Mesendoderm (in vitro differentiated cells): Measurements from ENCODE around the gene HS3ST5.

Source experiments
- DNase-seq: peaks from one replicate; pipeline ENCODE4 v3.0.0; 2013
- H2AK5ac ChIP-seq: 2 replicates; pipeline ENCODE4 v1.6.1; 2013; ENCODE audit warnings: low read length, inconsistent platforms
- H2BK120ac ChIP-seq: 2 replicates; pipeline ENCODE4 v1.6.1; 2013; ENCODE audit warnings: low read depth, mild to moderate bottlenecking, low read length, moderate library complexity, mixed read lengths
- H2BK15ac ChIP-seq: replicated peaks from 2 replicates; pipeline ENCODE4 v1.6.1; 2013; ENCODE audit warnings: low read depth, mild to moderate bottlenecking, moderate library complexity
- H2BK5ac ChIP-seq: 2 replicates; pipeline ENCODE4 v1.6.1; 2013; ENCODE audit warnings: low read length, inconsistent platforms
- H3K18ac ChIP-seq: 2 replicates; pipeline ENCODE4 v1.6.1; 2013; ENCODE audit warnings: mild to moderate bottlenecking, low read length, mixed read lengths
- H3K23ac ChIP-seq: one replicate; pipeline ENCODE4 v1.6.1; 2013; ENCODE audit warnings: low read length
- H3K27ac ChIP-seq: 2 replicates; pipeline ENCODE4 v1.5.1; 2013; ENCODE audit warnings: low read depth, mild to moderate bottlenecking, inconsistent platforms, low read length, moderate library complexity
- H3K27me3 ChIP-seq: 2 replicates; pipeline ENCODE4 v1.6.1; 2013; ENCODE audit warnings: low read length, control low read depth, mild to moderate bottlenecking, inconsistent platforms; ENCODE audit not compliant: insufficient read depth, poor library complexity
- H3K36me3 ChIP-seq: 2 replicates; pipeline ENCODE4 v1.6.1; 2013; ENCODE audit warnings: low read length, inconsistent platforms; ENCODE audit not compliant: control insufficient read depth, insufficient read depth
- H3K4ac ChIP-seq: one replicate; pipeline ENCODE4 v1.6.1; 2013; ENCODE audit warnings: low read depth, mild to moderate bottlenecking, low read length, moderate library complexity
- H3K4me1 ChIP-seq: 2 replicates; pipeline ENCODE4 v1.6.1; 2013; ENCODE audit warnings: low read depth, low read length, inconsistent platforms; ENCODE audit not compliant: control insufficient read depth
- H3K4me2 ChIP-seq: 2 replicates; pipeline ENCODE4 v1.6.1; 2013; ENCODE audit warnings: low read length
- H3K4me3 ChIP-seq: 2 replicates; pipeline ENCODE4 v1.5.1; 2013; ENCODE audit warnings: mild to moderate bottlenecking, low read length
- H3K56ac ChIP-seq: one replicate; pipeline ENCODE4 v1.6.1; 2013; ENCODE audit warnings: low read length
- H3K79me1 ChIP-seq: 2 replicates; pipeline ENCODE4 v1.6.1; 2013; ENCODE audit warnings: low read length, inconsistent platforms
- H3K79me2 ChIP-seq: 2 replicates; pipeline ENCODE4 v1.6.1; 2013; ENCODE audit warnings: mild to moderate bottlenecking, low read length; ENCODE audit not compliant: control insufficient read depth, insufficient read depth
- H3K9ac ChIP-seq: 2 replicates; pipeline ENCODE4 v1.6.1; 2013; ENCODE audit warnings: low read length, inconsistent platforms
- H4K5ac ChIP-seq: one replicate; pipeline ENCODE4 v1.6.1; 2013; ENCODE audit warnings: low read length
- H4K8ac ChIP-seq: one replicate; pipeline ENCODE4 v1.6.1; 2013; ENCODE audit warnings: low read depth, mild to moderate bottlenecking, control low read depth, low read length, moderate library complexity
- WGBS: extraction: QIAGEN DNeasy Blood & Tissue Kit; methylation state at CpG from one replicate; pipeline ENCODE4 v1.1.7; 2013; ENCODE audit warnings: low lambda C conversion rate, missing lambda C conversion rate; ENCODE audit not compliant: insufficient coverage; ENCODE audit errors: extremely low coverage; 5-methylcytosine and 5-hydroxymethylcytosine counted together

Gene HS3ST5

DNA sequence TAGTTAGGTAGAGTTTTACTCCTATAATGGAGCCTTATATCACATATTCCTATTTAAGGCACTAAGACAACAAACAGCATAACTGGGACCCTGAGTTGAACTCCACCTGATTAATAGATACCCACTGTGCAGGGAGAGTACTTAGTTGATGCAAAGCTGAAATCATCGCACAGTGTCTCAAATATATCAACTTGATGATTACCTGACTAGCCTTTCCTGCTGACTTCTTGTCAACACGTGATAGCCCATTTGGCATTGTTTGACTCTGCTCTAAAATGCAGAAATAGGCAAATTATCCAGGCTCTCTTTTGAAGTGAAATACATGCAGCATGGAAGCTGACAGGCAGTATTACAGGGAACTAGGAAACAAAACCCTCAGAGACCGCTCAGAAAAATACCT, 217.2 kb downstream of the HS3ST5 start:
- no peaks in the 10 kb centered on the region for H3K79me1 ChIP-seq
- WGBS: no CpG with 5 or more reads among the region's 3 CpGs
- H3K9ac ChIP-seq: no peak overlapping the region
- H3K18ac ChIP-seq: peak overlapping the region; percentile 75
- no peak overlapping the region for H4K5ac ChIP-seq
- no peak for DNase-seq
- H2BK120ac ChIP-seq: no peak overlapping the region
- H3K4me1 ChIP-seq: peaks cover 6% of the 10 kb centered on the region
- H3K27ac ChIP-seq: no peak overlapping the region
- H3K23ac ChIP-seq: no peak overlapping the region
- H3K4me2 ChIP-seq: no peak overlapping the region
- H4K8ac ChIP-seq: no peak overlapping the region
- H3K36me3 ChIP-seq: no peaks in the 10 kb centered on the region
- no peaks in the 10 kb centered on the region for H3K27me3 ChIP-seq
- no peak overlapping the region for H2BK5ac ChIP-seq
- no peak overlapping the region for H3K4ac ChIP-seq
- no peak overlapping the region for H3K56ac ChIP-seq
- no peak overlapping the region for H2AK5ac ChIP-seq
- no peak overlapping the region for H3K4me3 ChIP-seq
- H3K79me2 ChIP-seq: no peaks in the 10 kb centered on the region
- no peak overlapping the region for H2BK15ac ChIP-seq

GRCh38 chr6:114121913-114122662, 220.7 kb downstream of the HS3ST5 start:
- no peaks in the 10 kb centered on the region for H3K36me3 ChIP-seq
- no peak overlapping the region for H2BK15ac ChIP-seq
- no peaks in the 10 kb centered on the region for H3K79me1 ChIP-seq
- H3K27me3 ChIP-seq: no peaks in the 10 kb centered on the region
- H2BK120ac ChIP-seq: no peak overlapping the region
- no CpG with 5 or more reads among the region's 5 CpGs for WGBS
- H3K4me1 ChIP-seq: peaks cover 6% of the 10 kb centered on the region
- H2AK5ac ChIP-seq: no peak overlapping the region
- H3K56ac ChIP-seq: peak overlapping the region; percentile 59
- H3K4ac ChIP-seq: no peak overlapping the region
- H3K4me2 ChIP-seq: no peak overlapping the region
- no peak overlapping the region for H3K4me3 ChIP-seq
- H2BK5ac ChIP-seq: peak overlapping the region; percentile 31
- no peak overlapping the region for H3K18ac ChIP-seq
- H3K27ac ChIP-seq: no peak overlapping the region
- H3K9ac ChIP-seq: peak overlapping the region; percentile 10
- no peak overlapping the region for H3K23ac ChIP-seq
- no peak overlapping the region for H4K8ac ChIP-seq
- H4K5ac ChIP-seq: no peak overlapping the region
- H3K79me2 ChIP-seq: no peaks in the 10 kb centered on the region
- DNase-seq: peak; percentile 92

GRCh38 chr6:114119056-114119455, 223.8 kb downstream of the HS3ST5 start:
- H2BK15ac ChIP-seq: no peak overlapping the region
- no peak overlapping the region for H4K5ac ChIP-seq
- H4K8ac ChIP-seq: no peak overlapping the region
- WGBS: no CpG with 5 or more reads among the region's 2 CpGs
- H3K36me3 ChIP-seq: no peaks in the 10 kb centered on the region
- no peak overlapping the region for H3K27ac ChIP-seq
- no peaks in the 10 kb centered on the region for H3K79me2 ChIP-seq
- no peak overlapping the region for H2BK120ac ChIP-seq
- H2BK5ac ChIP-seq: no peak overlapping the region
- DNase-seq: no peak
- H3K18ac ChIP-seq: no peak overlapping the region
- H3K9ac ChIP-seq: no peak overlapping the region
- no peak overlapping the region for H3K4me3 ChIP-seq
- H3K4me1 ChIP-seq: peaks cover 3% of the 10 kb centered on the region
- H3K4ac ChIP-seq: no peak overlapping the region
- no peak overlapping the region for H3K4me2 ChIP-seq
- H3K27me3 ChIP-seq: no peaks in the 10 kb centered on the region
- no peak overlapping the region for H3K23ac ChIP-seq
- H3K56ac ChIP-seq: no peak overlapping the region
- no peak overlapping the region for H2AK5ac ChIP-seq
- no peaks in the 10 kb centered on the region for H3K79me1 ChIP-seq

DNA sequence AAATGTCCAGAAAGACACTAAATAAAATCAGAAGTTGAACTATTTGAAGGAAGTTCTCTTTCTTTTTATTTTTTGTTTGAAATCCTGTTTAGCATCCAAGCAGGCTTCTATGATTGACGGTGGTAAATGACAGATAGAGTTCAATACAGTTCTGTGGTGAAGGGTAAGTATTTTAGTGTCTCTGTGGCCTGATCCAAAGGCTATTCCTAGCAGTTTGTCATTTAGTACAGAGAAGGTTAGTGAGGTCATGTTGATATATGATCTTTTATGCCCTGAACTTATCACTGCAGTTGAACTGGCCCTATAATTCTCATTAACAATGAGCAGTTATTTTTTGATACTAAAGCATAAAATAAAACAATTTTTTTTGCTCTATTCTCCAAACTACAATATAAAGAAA, 227.2 kb downstream of the HS3ST5 start:
- Histone ChIP-seq H3K23ac (no peak overlapping the region), H4K8ac (no peak overlapping the region), H3K27ac (no peak overlapping the region), H3K56ac (no peak overlapping the region), H2AK5ac (no peak overlapping the region), H3K18ac (no peak overlapping the region), H3K4me3 (no peak overlapping the region), H2BK5ac (no peak overlapping the region), H3K4ac (no peak overlapping the region), H4K5ac (no peak overlapping the region), H3K36me3 (no peaks in the 10 kb centered on the region), H3K27me3 (no peaks in the 10 kb centered on the region), H3K79me1 (no peaks in the 10 kb centered on the region), H3K79me2 (no peaks in the 10 kb centered on the region), H3K4me2 (no peak overlapping the region), H2BK15ac (no peak overlapping the region), H3K4me1 (no peaks in the 10 kb centered on the region), H3K9ac (no peak overlapping the region), H2BK120ac (no peak overlapping the region)
- WGBS: no CpG with 5 or more reads among the region's 1 CpG
- no peak for DNase-seq

GRCh38 chr6:114108119-114109002, 234.5 kb downstream of the HS3ST5 start:
- Histone ChIP-seq H3K4me2 (no peak overlapping the region), H3K56ac (peak overlapping the region; percentile 17), H3K9ac (no peak overlapping the region), H3K36me3 (no peaks in the 10 kb centered on the region), H2AK5ac (no peak overlapping the region), H3K27me3 (no peaks in the 10 kb centered on the region), H3K79me2 (no peaks in the 10 kb centered on the region), H2BK5ac (no peak overlapping the region), H3K4me1 (no peaks in the 10 kb centered on the region), H3K79me1 (no peaks in the 10 kb centered on the region), H3K27ac (no peak overlapping the region), H3K4me3 (no peak overlapping the region), H3K4ac (no peak overlapping the region), H4K8ac (no peak overlapping the region), H3K18ac (no peak overlapping the region), H2BK120ac (no peak overlapping the region), H4K5ac (no peak overlapping the region), H3K23ac (no peak overlapping the region), H2BK15ac (no peak overlapping the region)
- WGBS: no CpG with 5 or more reads among the region's 11 CpGs
- DNase-seq: peak; percentile 83
